SW 1271 (cell line): ENCODE measurements around the gene CROCC2.

ENCODE experiments used
- DNase-seq, 2 experiments: peaks; one replicate each; lab custom pipeline; 2025; lab: John Stamatoyannopoulos, UW

The CROCC2 gene

GRCh38 chr2:241000831-241001321 lies 94.7 kb downstream of the CROCC2 start:
- no peak for DNase-seq

- no peak for DNase-seq
These were observed 95.5 kb downstream of the CROCC2 start for GRCh38 chr2:241001413-241002274.

GRCh38 chr2:241002275-241003046 lies 96.3 kb downstream of the CROCC2 start:
- DNase-seq = no peak

- no peak for DNase-seq
These were observed 96.9 kb downstream of the CROCC2 start for GRCh38 chr2:241003047-241003360.

- DNase-seq = no peak
These were observed 97.2 kb downstream of the CROCC2 start for GRCh38 chr2:241003369-241003768.

- DNase-seq = no peak
These were observed 97.9 kb downstream of the CROCC2 start for GRCh38 chr2:241003830-241004564.

- no peak for DNase-seq
These were observed 99.4 kb downstream of the CROCC2 start for GRCh38 chr2:241005569-241005968.

- DNase-seq = no peak
These were observed 100.3 kb downstream of the CROCC2 start for GRCh38 chr2:241006412-241006811.

- no peak for DNase-seq
These were observed 101.0 kb downstream of the CROCC2 start for GRCh38 chr2:241007111-241007510.

- no peak for DNase-seq
These were observed 102.0 kb downstream of the CROCC2 start for GRCh38 chr2:241007880-241008710.

GRCh38 chr2:241008711-241009121 lies 102.6 kb downstream of the CROCC2 start:
- no peak for DNase-seq

GRCh38 chr2:241009191-241009590 lies 103.1 kb downstream of the CROCC2 start:
- no peak for DNase-seq

GRCh38 chr2:241009601-241010530 lies 103.7 kb downstream of the CROCC2 start:
- peak in 1 of 2 experiments; percentile 51 for DNase-seq

GRCh38 chr2:241010531-241011295 lies 104.6 kb downstream of the CROCC2 start:
- no peak for DNase-seq

- no peak for DNase-seq
These were observed 105.1 kb downstream of the CROCC2 start for GRCh38 chr2:241011296-241011600.

- DNase-seq = no peak
These were observed 105.8 kb downstream of the CROCC2 start for GRCh38 chr2:241011751-241012510.

- no peak for DNase-seq
These were observed 108.1 kb downstream of the CROCC2 start for GRCh38 chr2:241014224-241014623.

- DNase-seq = no peak
These were observed 108.6 kb downstream of the CROCC2 start for GRCh38 chr2:241014764-241015163.

- no peak for DNase-seq
These were observed 109.3 kb downstream of the CROCC2 start for GRCh38 chr2:241015439-241015838.
